SU-DHL-6 (cell line): ENCODE results near the gene RAB39B.

Source experiments
- EZH2phosphoT487 ChIP-seq: fragments of 200-600 bp; sonication (generic), shearing (Covaris generic); conservative IDR thresholded peaks from 2 replicates; pipeline ENCODE4 v1.6.1; 2018; ENCODE audit warnings: mild to moderate bottlenecking, antibody characterized with exemption, low read length, moderate library complexity, mixed read lengths
- TF ChIP-seq, protein P1 (sequence below): fragments of 200-600 bp; sonication (generic); IDR thresholded peaks from one replicate; pipeline ENCODE4 v1.5.1; 2017; ENCODE audit warnings: antibody characterized with exemption, mild to moderate bottlenecking, low read length, moderate library complexity; ENCODE audit not compliant: insufficient read depth, poor library complexity, severe bottlenecking

DNA sequence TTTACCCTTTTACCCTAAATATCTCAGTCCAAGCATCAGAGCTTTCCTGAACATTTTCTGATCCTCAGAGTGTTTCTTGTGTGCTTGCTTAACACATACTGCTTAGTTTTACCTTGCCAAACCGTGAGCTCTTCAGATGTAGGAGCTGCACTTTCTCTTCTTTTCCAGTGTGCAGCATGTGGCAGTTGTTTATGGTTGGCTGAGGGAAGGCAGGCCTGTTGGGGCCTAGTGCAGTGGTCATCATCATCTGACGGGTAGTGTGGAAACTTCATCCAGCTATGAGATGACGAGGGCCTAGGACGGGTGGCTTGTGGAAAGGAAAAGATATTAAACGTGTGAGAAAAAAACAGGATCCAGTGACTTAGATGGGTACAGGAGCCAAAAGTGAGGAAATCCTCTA, 26.6 kb downstream of the RAB39B start:
- TF ChIP-seq, protein P1, sequence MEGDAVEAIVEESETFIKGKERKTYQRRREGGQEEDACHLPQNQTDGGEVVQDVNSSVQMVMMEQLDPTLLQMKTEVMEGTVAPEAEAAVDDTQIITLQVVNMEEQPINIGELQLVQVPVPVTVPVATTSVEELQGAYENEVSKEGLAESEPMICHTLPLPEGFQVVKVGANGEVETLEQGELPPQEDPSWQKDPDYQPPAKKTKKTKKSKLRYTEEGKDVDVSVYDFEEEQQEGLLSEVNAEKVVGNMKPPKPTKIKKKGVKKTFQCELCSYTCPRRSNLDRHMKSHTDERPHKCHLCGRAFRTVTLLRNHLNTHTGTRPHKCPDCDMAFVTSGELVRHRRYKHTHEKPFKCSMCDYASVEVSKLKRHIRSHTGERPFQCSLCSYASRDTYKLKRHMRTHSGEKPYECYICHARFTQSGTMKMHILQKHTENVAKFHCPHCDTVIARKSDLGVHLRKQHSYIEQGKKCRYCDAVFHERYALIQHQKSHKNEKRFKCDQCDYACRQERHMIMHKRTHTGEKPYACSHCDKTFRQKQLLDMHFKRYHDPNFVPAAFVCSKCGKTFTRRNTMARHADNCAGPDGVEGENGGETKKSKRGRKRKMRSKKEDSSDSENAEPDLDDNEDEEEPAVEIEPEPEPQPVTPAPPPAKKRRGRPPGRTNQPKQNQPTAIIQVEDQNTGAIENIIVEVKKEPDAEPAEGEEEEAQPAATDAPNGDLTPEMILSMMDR = no peak
- TF ChIP-seq EZH2phosphoT487 = no peak
